Measurements from ENCODE around the gene GGPS1. TPM values are rescaled to one million over a fixed set of nuclear protein-coding genes. Genes with fewer than 3 reads are reported as not detected.

The GGPS1 gene
- total RNA-seq, 1 donor from 2014 or later: 57.2 TPM

- no peaks in the 10 kb centered on the region for H3K9me3 Mint-ChIP-seq
- no peaks in the 10 kb centered on the region for H3K27me3 Mint-ChIP-seq (ENCODE audit: low read depth)
- no peak overlapping the region for H3K27ac Mint-ChIP-seq (ENCODE audit: unreplicated experiment)
- no peak for DNase-seq (ENCODE audit: low read depth, low spot score)
- H3K36me3 Mint-ChIP-seq (ENCODE audit: low read depth): peaks cover 7% of the 10 kb centered on the region
- no peak overlapping the region for H3K4me3 Mint-ChIP-seq
- peaks cover 5% of the 10 kb centered on the region for H3K4me1 Mint-ChIP-seq
- no peak for TF ChIP-seq CTCF (conservative IDR thresholded peaks at IDR 0.05)
These were observed 8.5 kb downstream of the GGPS1 start for GRCh38 chr1:235336903-235337302.

- H3K36me3 Mint-ChIP-seq (ENCODE audit: low read depth): peaks cover 7% of the 10 kb centered on the region
- H3K27ac Mint-ChIP-seq (ENCODE audit: unreplicated experiment): no peak overlapping the region
These were observed 11.4 kb downstream of the GGPS1 start for GRCh38 chr1:235339746-235340145.

GRCh38 chr1:235341334-235341733, 13.0 kb downstream of the GGPS1 start:
- no peaks in the 10 kb centered on the region for H3K27me3 Mint-ChIP-seq (ENCODE audit: low read depth)
- no peak for TF ChIP-seq CTCF (conservative IDR thresholded peaks at IDR 0.05)

More at GRCh38 chr1:235339746-235340145, 11.4 kb downstream of the GGPS1 start:
- Mint-ChIP-seq H3K27me3 (ENCODE audit: low read depth) (no peaks in the 10 kb centered on the region), H3K4me3 (no peak overlapping the region), H3K9me3 (no peaks in the 10 kb centered on the region), H3K4me1 (no peaks in the 10 kb centered on the region)
- DNase-seq (ENCODE audit: low read depth, low spot score): no peak
- TF ChIP-seq CTCF (conservative IDR thresholded peaks at IDR 0.05): no peak

DNA sequence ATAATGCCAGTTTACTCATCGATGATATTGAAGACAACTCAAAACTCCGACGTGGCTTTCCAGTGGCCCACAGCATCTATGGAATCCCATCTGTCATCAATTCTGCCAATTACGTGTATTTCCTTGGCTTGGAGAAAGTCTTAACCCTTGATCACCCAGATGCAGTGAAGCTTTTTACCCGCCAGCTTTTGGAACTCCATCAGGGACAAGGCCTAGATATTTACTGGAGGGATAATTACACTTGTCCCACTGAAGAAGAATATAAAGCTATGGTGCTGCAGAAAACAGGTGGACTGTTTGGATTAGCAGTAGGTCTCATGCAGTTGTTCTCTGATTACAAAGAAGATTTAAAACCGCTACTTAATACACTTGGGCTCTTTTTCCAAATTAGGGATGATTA, 13.7 kb downstream of the GGPS1 start:
- no peak for TF ChIP-seq CTCF (conservative IDR thresholded peaks at IDR 0.05)
- H3K27me3 Mint-ChIP-seq (ENCODE audit: low read depth): no peaks in the 10 kb centered on the region
- H3K36me3 Mint-ChIP-seq (ENCODE audit: low read depth): peaks cover 11% of the 10 kb centered on the region
- no peaks in the 10 kb centered on the region for H3K9me3 Mint-ChIP-seq
- no peak overlapping the region for H3K27ac Mint-ChIP-seq (ENCODE audit: unreplicated experiment)
- no peaks in the 10 kb centered on the region for H3K4me1 Mint-ChIP-seq
- DNase-seq (ENCODE audit: low read depth, low spot score): no peak
- H3K4me3 Mint-ChIP-seq: no peak overlapping the region

More at GRCh38 chr1:235341334-235341733, 13.0 kb downstream of the GGPS1 start:
- no peaks in the 10 kb centered on the region for H3K9me3 Mint-ChIP-seq
- H3K4me3 Mint-ChIP-seq: no peak overlapping the region
- no peak overlapping the region for H3K27ac Mint-ChIP-seq (ENCODE audit: unreplicated experiment)
- peaks cover 11% of the 10 kb centered on the region for H3K36me3 Mint-ChIP-seq (ENCODE audit: low read depth)
- no peak for DNase-seq (ENCODE audit: low read depth, low spot score)
- H3K4me1 Mint-ChIP-seq: no peaks in the 10 kb centered on the region

DNA sequence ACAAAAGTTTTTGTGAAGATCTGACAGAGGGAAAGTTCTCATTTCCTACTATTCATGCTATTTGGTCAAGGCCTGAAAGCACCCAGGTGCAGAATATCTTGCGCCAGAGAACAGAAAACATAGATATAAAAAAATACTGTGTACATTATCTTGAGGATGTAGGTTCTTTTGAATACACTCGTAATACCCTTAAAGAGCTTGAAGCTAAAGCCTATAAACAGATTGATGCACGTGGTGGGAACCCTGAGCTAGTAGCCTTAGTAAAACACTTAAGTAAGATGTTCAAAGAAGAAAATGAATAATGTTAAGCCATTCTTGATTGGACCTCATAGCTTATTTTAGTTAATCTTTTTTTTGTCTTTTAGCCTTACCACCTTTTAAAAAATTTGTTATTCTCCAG, 14.1 kb downstream of the GGPS1 start:
- DNase-seq (ENCODE audit: low read depth, low spot score): no peak
- no peaks in the 10 kb centered on the region for H3K9me3 Mint-ChIP-seq
- no peak overlapping the region for H3K4me3 Mint-ChIP-seq
- H3K27me3 Mint-ChIP-seq (ENCODE audit: low read depth): no peaks in the 10 kb centered on the region
- no peaks in the 10 kb centered on the region for H3K4me1 Mint-ChIP-seq
- no peak for TF ChIP-seq CTCF (conservative IDR thresholded peaks at IDR 0.05)
- no peak overlapping the region for H3K27ac Mint-ChIP-seq (ENCODE audit: unreplicated experiment)
- peaks cover 11% of the 10 kb centered on the region for H3K36me3 Mint-ChIP-seq (ENCODE audit: low read depth)

DNA sequence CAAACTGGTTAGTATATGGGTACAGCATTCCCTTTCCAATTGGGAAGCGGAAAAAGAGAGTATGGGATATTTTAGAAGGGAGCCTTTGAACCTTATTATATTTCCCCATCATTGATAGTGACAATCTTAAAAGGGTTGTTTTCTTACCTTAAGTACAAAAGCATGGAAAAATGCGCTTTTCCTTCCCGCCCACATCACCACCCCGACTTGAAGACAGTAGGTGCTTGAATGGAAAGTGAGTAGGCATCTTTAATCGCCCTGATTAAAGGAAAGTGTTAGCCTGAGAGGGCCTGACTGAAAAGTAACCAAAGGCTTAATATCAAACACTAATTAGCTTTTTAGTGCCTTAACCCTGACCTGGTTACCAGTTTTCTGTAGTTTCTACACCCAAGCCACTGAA, 15.4 kb downstream of the GGPS1 start:
- no peak for TF ChIP-seq CTCF (conservative IDR thresholded peaks at IDR 0.05)
- no peaks in the 10 kb centered on the region for H3K27me3 Mint-ChIP-seq (ENCODE audit: low read depth)
- DNase-seq (ENCODE audit: low read depth, low spot score): no peak
- H3K9me3 Mint-ChIP-seq: no peaks in the 10 kb centered on the region
- no peaks in the 10 kb centered on the region for H3K4me1 Mint-ChIP-seq
- H3K27ac Mint-ChIP-seq (ENCODE audit: unreplicated experiment): no peak overlapping the region
- peaks cover 11% of the 10 kb centered on the region for H3K36me3 Mint-ChIP-seq (ENCODE audit: low read depth)
- no peak overlapping the region for H3K4me3 Mint-ChIP-seq
